LNCaP clone FGC (cell line): Measurements from ENCODE around the gene NFS1.
A peak's percentile ranks its signal among the peaks of the same experiment; 100 is the strongest.

Experiments used
- DNase-seq: peaks from one replicate; pipeline ENCODE4 v3.0.0-alpha.2; 2011; ENCODE audit warnings: low read depth
- H3K4me3 ChIP-seq: 2 replicates; pipeline ENCODE4 v1.5.1; 2011; ENCODE audit warnings: mild to moderate bottlenecking, low read depth, low read length, control low read depth
- TF ChIP-seq, protein P1 (sequence below): IDR thresholded peaks from 2 replicates; pipeline ENCODE4 v1.5.1; 2012; ENCODE audit warnings: mild to moderate bottlenecking; ENCODE audit not compliant: control insufficient read depth, insufficient read depth; ENCODE audit errors: extremely low read depth

The NFS1 gene

GRCh38 chr20:35621560-35621946 is 77.6 kb downstream of the NFS1 start:
- TF ChIP-seq, protein P1, sequence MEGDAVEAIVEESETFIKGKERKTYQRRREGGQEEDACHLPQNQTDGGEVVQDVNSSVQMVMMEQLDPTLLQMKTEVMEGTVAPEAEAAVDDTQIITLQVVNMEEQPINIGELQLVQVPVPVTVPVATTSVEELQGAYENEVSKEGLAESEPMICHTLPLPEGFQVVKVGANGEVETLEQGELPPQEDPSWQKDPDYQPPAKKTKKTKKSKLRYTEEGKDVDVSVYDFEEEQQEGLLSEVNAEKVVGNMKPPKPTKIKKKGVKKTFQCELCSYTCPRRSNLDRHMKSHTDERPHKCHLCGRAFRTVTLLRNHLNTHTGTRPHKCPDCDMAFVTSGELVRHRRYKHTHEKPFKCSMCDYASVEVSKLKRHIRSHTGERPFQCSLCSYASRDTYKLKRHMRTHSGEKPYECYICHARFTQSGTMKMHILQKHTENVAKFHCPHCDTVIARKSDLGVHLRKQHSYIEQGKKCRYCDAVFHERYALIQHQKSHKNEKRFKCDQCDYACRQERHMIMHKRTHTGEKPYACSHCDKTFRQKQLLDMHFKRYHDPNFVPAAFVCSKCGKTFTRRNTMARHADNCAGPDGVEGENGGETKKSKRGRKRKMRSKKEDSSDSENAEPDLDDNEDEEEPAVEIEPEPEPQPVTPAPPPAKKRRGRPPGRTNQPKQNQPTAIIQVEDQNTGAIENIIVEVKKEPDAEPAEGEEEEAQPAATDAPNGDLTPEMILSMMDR, result no peak
- DNase-seq, result no peak
- no peak overlapping the region for H3K4me3 ChIP-seq

DNA sequence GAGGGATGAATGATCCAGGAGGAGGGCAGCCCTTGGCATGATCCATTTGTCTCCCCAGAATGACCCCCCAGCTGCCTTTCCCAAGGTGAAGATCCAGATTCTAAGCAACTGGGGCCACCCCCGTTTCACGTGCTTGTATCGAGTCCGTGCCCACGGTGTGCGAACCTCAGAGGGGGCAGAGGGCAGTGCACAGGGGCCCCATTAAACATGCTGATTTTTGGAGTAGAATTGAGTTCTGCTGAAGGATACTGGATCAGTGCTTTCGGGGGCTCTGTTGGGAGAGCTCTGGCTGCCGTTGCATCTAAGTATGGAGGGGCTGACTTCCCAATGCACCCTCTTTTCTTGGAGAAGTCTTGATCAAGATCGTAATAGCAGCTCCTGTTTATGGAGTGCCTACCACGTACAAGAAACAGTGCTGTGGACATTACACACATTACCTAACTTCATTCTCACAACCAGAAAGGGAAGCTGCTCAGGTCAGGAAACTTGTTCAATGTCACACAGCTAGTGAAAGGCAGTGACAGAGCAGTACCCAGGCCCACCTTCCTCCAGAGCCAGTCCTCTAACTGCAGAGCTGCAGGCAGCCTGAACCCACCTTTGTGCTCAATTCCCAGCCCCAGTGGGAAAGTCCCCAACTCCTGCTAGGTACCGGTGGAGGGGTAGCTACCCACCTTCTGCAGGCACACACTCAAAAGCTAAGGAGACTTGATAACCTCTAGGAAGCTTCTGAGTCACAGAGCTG is 78.2 kb downstream of the NFS1 start:
- DNase-seq, result no peak
- TF ChIP-seq, protein P1, result no peak
- H3K4me3 ChIP-seq, result no peak overlapping the region

GRCh38 chr20:35619196-35620095 is 79.7 kb downstream of the NFS1 start:
- peak overlapping the region; percentile 52 for H3K4me3 ChIP-seq
- DNase-seq, result no peak
- TF ChIP-seq, protein P1, result peak; percentile 35; the same call in 1 of the 2 replicates

DNA sequence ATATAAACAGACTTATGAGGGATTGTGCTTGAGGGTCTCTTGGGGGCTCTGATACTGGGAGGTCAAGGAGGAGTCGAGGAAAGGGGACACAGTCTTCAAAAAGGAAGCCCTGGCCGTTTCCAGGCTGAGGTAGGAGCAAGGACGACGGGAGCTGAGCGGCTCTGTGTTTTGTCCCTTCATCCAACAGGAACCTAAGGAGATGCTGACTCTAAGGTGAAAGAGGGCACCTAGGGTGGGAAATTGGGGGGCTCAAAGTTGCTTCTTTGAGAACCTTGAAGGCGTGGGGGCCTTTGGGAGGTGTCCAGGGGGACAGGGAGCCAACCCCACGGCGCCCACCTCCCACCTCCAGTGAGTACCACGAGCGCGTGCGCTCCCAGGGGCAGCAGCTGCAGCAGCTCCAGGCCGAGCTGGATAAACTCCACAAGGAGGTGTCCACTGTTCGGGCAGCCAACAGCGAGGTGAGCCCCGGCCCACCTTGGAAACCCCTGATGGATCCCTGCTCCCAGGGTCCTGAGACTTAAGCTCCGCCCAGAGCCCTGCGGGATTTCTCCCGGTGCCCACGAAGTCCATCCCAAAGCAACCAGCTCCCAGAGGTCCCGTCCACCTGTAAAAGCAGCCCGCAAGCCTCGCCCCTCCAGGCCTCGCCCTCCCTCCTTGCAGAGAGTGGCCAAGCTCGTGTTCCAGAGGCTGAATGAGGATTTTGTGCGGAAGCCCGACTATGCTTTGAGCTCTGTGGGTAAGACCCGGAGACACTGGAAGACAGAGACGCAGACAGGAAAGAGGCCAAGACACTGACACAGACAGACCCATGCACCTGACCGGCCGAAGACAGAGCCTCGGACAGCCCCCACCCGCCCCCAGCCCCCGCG is 80.7 kb downstream of the NFS1 start:
- DNase-seq, result no peak

More for the DNA sequence above, 80.7 kb downstream of the NFS1 start:
- TF ChIP-seq, protein P1, result no peak
- peak overlapping the region; percentile 52 for H3K4me3 ChIP-seq
